H1 (cell line): ENCODE data around the gene ZNF609. TPM values are rescaled to one million over a fixed set of nuclear protein-coding genes. Genes with fewer than 3 reads are reported as not detected.

ENCODE experiments used
- CTCF ChIA-PET: fragments of 300-600 bp; sonication (Branson Sonifier 250); formaldehyde crosslinking; loops from one replicate; lab custom pipeline; 2021; ENCODE audit not compliant: partially characterized antibody; lab: Charles Lee
- POLR2A ChIA-PET: fragments of 300-600 bp; sonication (Branson Sonifier 250); formaldehyde crosslinking; loops from one replicate; lab custom pipeline; 2021; ENCODE audit warnings: inconsistent platforms; ENCODE audit not compliant: partially characterized antibody; lab: Charles Lee
- DNase-seq, 2 experiments: peaks; one replicate each; pipeline versions ENCODE4 v3.0.0 to v3.0.0-alpha.2; 2010 to 2022; ENCODE audit warnings: low spot score in 2 of 2, low read depth in 1 of 2, mixed read lengths in 1 of 2
- FAIRE-seq: peaks from 2 replicates; lab custom pipeline; 2011; peaks lifted over from hg19 to GRCh38; lab: Jason Lieb, UNC
- H2AFZ ChIP-seq: 2 replicates; pipeline ENCODE4 v1.8.1; 2012; ENCODE audit warnings: low read length, inconsistent platforms
- H2AK5ac ChIP-seq: 2 replicates; pipeline ENCODE4 v1.6.1; 2013; ENCODE audit warnings: low read depth, low read length
- H2BK120ac ChIP-seq: replicated peaks from 2 replicates; pipeline ENCODE3; 2013; ENCODE audit warnings: low read depth, low read length, inconsistent platforms
- H2BK12ac ChIP-seq: 2 replicates; pipeline ENCODE4 v1.6.1; 2013; ENCODE audit warnings: low read depth, low read length
- H2BK15ac ChIP-seq: 2 replicates; pipeline ENCODE4 v1.6.1; 2013; ENCODE audit warnings: low read length
- H2BK20ac ChIP-seq: 2 replicates; pipeline ENCODE4 v1.6.1; 2013; ENCODE audit warnings: low read length
- H2BK5ac ChIP-seq: 2 replicates; pipeline ENCODE4 v1.6.1; 2013; ENCODE audit warnings: low read depth, low read length
- H3K14ac ChIP-seq: 2 replicates; pipeline ENCODE4 v1.6.1; 2013; ENCODE audit warnings: inconsistent platforms; ENCODE audit not compliant: insufficient read length
- H3K18ac ChIP-seq: 2 replicates; pipeline ENCODE4 v1.6.1; 2013; ENCODE audit warnings: low read length; ENCODE audit errors: extremely low read depth
- H3K23ac ChIP-seq: 2 replicates; pipeline ENCODE4 v1.6.1; 2013; ENCODE audit warnings: inconsistent platforms; ENCODE audit not compliant: insufficient read length
- H3K23me2 ChIP-seq: 2 replicates; pipeline ENCODE4 v1.6.1; 2013; ENCODE audit warnings: low read depth, low read length
- H3K27ac ChIP-seq: 2 replicates; pipeline ENCODE4 v1.6.1; 2011; ENCODE audit warnings: low read depth, low read length, inconsistent platforms
- H3K27me3 ChIP-seq, 4 experiments: replicated peaks in 1 of 4; 1 replicate in 1 of 4; 2 replicates in 3 of 4; pipeline versions ENCODE4 v1.6.1 to v1.8.1; 2011 to 2013; ENCODE audit warnings: low read length in 3 of 4, mild to moderate bottlenecking in 3 of 4, inconsistent platforms in 2 of 4, mixed read lengths in 2 of 4, moderate library complexity in 1 of 4; ENCODE audit not compliant: control insufficient read depth in 3 of 4, insufficient read depth in 3 of 4; ENCODE audit errors: extremely low read depth in 1 of 4
- H3K36me3 ChIP-seq, 4 experiments: 2 replicates each; pipeline versions ENCODE4 v1.6.1 to v1.8.1; 2011 to 2013; ENCODE audit warnings: mild to moderate bottlenecking in 4 of 4, low read length in 3 of 4, moderate library complexity in 2 of 4, control low read depth in 1 of 4, inconsistent platforms in 1 of 4; ENCODE audit not compliant: insufficient read depth in 4 of 4, control insufficient read depth in 2 of 4
- H3K4ac ChIP-seq: replicated peaks from 2 replicates; pipeline ENCODE3; 2013; ENCODE audit warnings: low read length, low read depth, mixed read lengths, inconsistent platforms; ENCODE audit not compliant: insufficient read length
- H3K4me1 ChIP-seq, 4 experiments: replicated peaks in 1 of 4; 1 replicate in 1 of 4; 2 replicates in 3 of 4; pipeline versions ENCODE4 v1.6.1 to v1.8.1; 2011 to 2013; ENCODE audit warnings: low read length in 3 of 4, inconsistent platforms in 2 of 4, mixed read lengths in 1 of 4; ENCODE audit not compliant: insufficient read depth in 4 of 4, control insufficient read depth in 3 of 4
- H3K4me2 ChIP-seq, 2 experiments: 2 replicates each; pipeline versions ENCODE4 v1.6.1 to v1.8.1; 2011 to 2013; ENCODE audit warnings: low read depth in 2 of 2, low read length in 2 of 2, control low read depth in 1 of 2, inconsistent platforms in 1 of 2, mild to moderate bottlenecking in 1 of 2; ENCODE audit not compliant: insufficient read depth in 1 of 2
- H3K4me3 ChIP-seq, 4 experiments: fragments of 200-600, 300-600 bp in 1 of 4; sonication (generic), shearing (Covaris generic), sonication (Bioruptor Twin) in 1 of 4; 2 replicates each; pipeline versions ENCODE4 v1.5.1 to v1.8.1; 2011 to 2016; ENCODE audit warnings: low read length in 4 of 4, low read depth in 3 of 4, control low read depth in 2 of 4, inconsistent platforms in 2 of 4, mild to moderate bottlenecking in 2 of 4, mixed read lengths in 1 of 4, moderate library complexity in 1 of 4; ENCODE audit not compliant: insufficient read depth in 2 of 4; ENCODE audit errors: extremely low read depth in 1 of 4
- H3K56ac ChIP-seq: replicated peaks from 2 replicates; pipeline ENCODE3; 2013; ENCODE audit warnings: low read depth, mild to moderate bottlenecking, mixed read lengths, low read length, inconsistent platforms; ENCODE audit not compliant: insufficient read length
- H3K79me1 ChIP-seq: 2 replicates; pipeline ENCODE4 v1.6.1; 2013; ENCODE audit warnings: low read depth, low read length, control low read depth
- H3K79me2 ChIP-seq, 2 experiments: 2 replicates each; pipeline versions ENCODE4 v1.6.1 to v1.8.1; 2012 to 2013; ENCODE audit warnings: low read length in 2 of 2, mild to moderate bottlenecking in 2 of 2, inconsistent platforms in 1 of 2; ENCODE audit not compliant: insufficient read depth in 2 of 2, control insufficient read depth in 1 of 2
- H3K9ac ChIP-seq, 4 experiments: replicated peaks in 1 of 4; 1 replicate in 1 of 4; 2 replicates in 3 of 4; pipeline versions ENCODE4 v1.6.1 to v1.8.1; 2011 to 2013; ENCODE audit warnings: low read depth in 3 of 4, low read length in 3 of 4, control low read depth in 2 of 4, mild to moderate bottlenecking in 2 of 4, moderate library complexity in 2 of 4, inconsistent platforms in 1 of 4; ENCODE audit errors: extremely low read depth in 1 of 4
- H3K9me3 ChIP-seq, 2 experiments: 2 replicates each; pipeline versions ENCODE4 v1.6.1 to v1.8.1; 2012 to 2013; ENCODE audit warnings: mild to moderate bottlenecking in 2 of 2, moderate library complexity in 2 of 2, control low read depth in 1 of 2, inconsistent platforms in 1 of 2, low read depth in 1 of 2, low read length in 1 of 2, mixed read lengths in 1 of 2; ENCODE audit not compliant: insufficient read depth in 2 of 2
- H4K20me1 ChIP-seq, 2 experiments: replicated peaks in 1 of 2; 2 replicates each; pipeline versions ENCODE3 to v1.8.1; 2011 to 2013; ENCODE audit warnings: inconsistent platforms in 2 of 2, low read length in 2 of 2, mild to moderate bottlenecking in 1 of 2; ENCODE audit not compliant: insufficient read depth in 2 of 2, control insufficient read depth in 1 of 2
- H4K5ac ChIP-seq: 2 replicates; pipeline ENCODE4 v1.6.1; 2013; ENCODE audit warnings: low read length, low read depth, mixed read lengths, inconsistent platforms; ENCODE audit not compliant: insufficient read length
- H4K8ac ChIP-seq: 2 replicates; pipeline ENCODE4 v1.8.0; 2013; ENCODE audit warnings: mild to moderate bottlenecking, moderate library complexity, low read length, inconsistent platforms; ENCODE audit not compliant: insufficient read depth; ENCODE audit errors: extremely low read depth
- H4K91ac ChIP-seq: replicated peaks from 2 replicates; pipeline ENCODE3; 2013; ENCODE audit warnings: low read length, mixed read lengths, inconsistent platforms; ENCODE audit not compliant: insufficient read length
- JUN ChIP-seq: IDR thresholded peaks from 2 replicates; pipeline ENCODE4 v1.6.1; 2011; ENCODE audit warnings: low read depth, mild to moderate bottlenecking, improper control_type of control experiment, low read length
- WGBS, 2 experiments: shearing (Covaris generic) in 1 of 2; methylation state at CpG; one replicate each; pipeline versions ENCODE4 v1.1.6 to v1.1.7; 2013 to 2015; ENCODE audit warnings: low lambda C conversion rate in 2 of 2, mixed read lengths in 2 of 2, inconsistent platforms in 1 of 2, low coverage in 1 of 2, missing lambda C conversion rate in 1 of 2; ENCODE audit not compliant: insufficient replicate concordance in 2 of 2, insufficient coverage in 1 of 2, insufficient read length in 1 of 2; ENCODE audit errors: extremely low coverage in 1 of 2, missing lambda C conversion rate in 1 of 2; 5-methylcytosine and 5-hydroxymethylcytosine counted together
- polyA plus RNA-seq, 7 experiments: library from polyadenylated mRNA; depleted of rRNA in 3 of 7; stranded (reverse) in 5 of 7; unstranded in 2 of 7; fragments of >200 nt in 5 of 7; fragments of 200-250 nt in 2 of 7; gene quantifications; 1 replicate in 5 of 7; 2 replicates in 1 of 7; 4 replicates in 1 of 7; pipeline versions ENCODE4 v1.2.1 to v1.2.3, GENCODE V29; 2011 to 2013; ENCODE audit warnings: missing spikeins in 2 of 7, mixed read lengths in 2 of 7
- total RNA-seq: library from RNA; stranded (reverse); fragmentation: NEBNext Ultra II Directional; extraction: Animal tissue kit (Norgen Biotek cat#: 25700); gene quantifications from 2 replicates; pipeline ENCODE4 v1.2.1, GENCODE V29; 2021

ZNF609 gene
- total and polyA plus RNA-seq, 2 of the 8 experiments (the other 6 are each of a cell fraction or from before 2014, with no cell fraction given) = 15.5 to 47.8 TPM

DNA sequence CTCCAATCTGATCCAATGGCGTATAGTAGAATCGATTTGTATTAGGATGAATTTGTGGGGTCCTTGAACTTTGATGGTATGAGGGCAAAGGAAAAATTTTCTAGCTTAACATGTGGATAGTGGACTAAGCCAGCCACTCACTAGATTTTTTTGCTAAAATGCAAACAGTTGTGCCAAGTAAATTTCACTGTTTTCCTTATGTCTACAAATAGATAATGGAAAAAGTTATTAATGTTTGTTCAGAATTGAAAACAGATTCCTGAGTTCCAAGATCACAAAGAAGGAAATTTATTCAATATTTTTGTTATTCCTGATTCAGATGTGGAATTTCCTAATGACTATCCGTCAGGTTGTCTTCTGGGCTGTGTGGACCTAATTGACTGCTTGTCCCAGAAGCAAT, 35.2 kb upstream of the ZNF609 start:
- Histone ChIP-seq H3K79me1 (no peaks in the 10 kb centered on the region), H3K4me3 (no peak overlapping the region), H3K4me2 (no peak overlapping the region), H3K4ac (no peak overlapping the region), H3K79me2 (no peaks in the 10 kb centered on the region), H3K27ac (no peak overlapping the region), H2BK12ac (no peak overlapping the region), H2BK15ac (no peak overlapping the region), H3K36me3 (peaks cover 0 to 4% (median 1%) of the 10 kb centered on the region in 4 experiments; a peak in 3 of 8 replicates), H3K18ac (no peak overlapping the region), H2AK5ac (no peak overlapping the region), H3K4me1 (peaks cover 0 to 6% (median 2%) of the 10 kb centered on the region in 4 experiments; a peak in 2 of 7 replicates), H3K27me3 (no peaks in the 10 kb centered on the region; a peak in 1 of 7 replicates), H4K91ac (no peak overlapping the region), H2BK120ac (no peak overlapping the region), H3K23ac (no peak overlapping the region), H2BK20ac (no peak overlapping the region), H4K8ac (no peak overlapping the region), H2AFZ (no peak overlapping the region), H3K9me3 (no peaks in the 10 kb centered on the region), H4K5ac (no peak overlapping the region), H3K14ac (no peak overlapping the region), H3K23me2 (no peaks in the 10 kb centered on the region), H3K56ac (no peak overlapping the region), H2BK5ac (no peak overlapping the region), H3K9ac (no peak overlapping the region), H4K20me1 (peaks cover 0 to 2% of the 10 kb centered on the region in 2 experiments)
- 97% methylated on average over 3 of the region's 3 CpGs; no CpG with 5 or more reads in 1 of the 2 experiments for WGBS, 2 experiments
- FAIRE-seq (no peak), DNase-seq (no peak)
- ChIA-PET CTCF (interaction anchor here (3.7 kb wide), 1 partner anchor 257 kb away, joined by 28 read pairs; no protein-coding TSS in a partner anchor), POLR2A (no interaction called here)
- no peak for TF ChIP-seq JUN
